ENCODE results near the gene TULP3. TPM values are rescaled to one million over a fixed set of nuclear protein-coding genes. Genes with fewer than 3 reads are reported as not detected.

Gene TULP3
- total and polyA plus RNA-seq, 2 donors (not counting 3 experiments of a cell fraction or from before 2014, with no cell fraction given), result 30.8 to 31.0 TPM

- H3K9me3 ChIP-seq (replicated peaks; ENCODE audit: control insufficient read depth, insufficient read depth, low read length), result no peaks in the 10 kb centered on the region
- FAIRE-seq (no peak), DNase-seq (ENCODE audit: low read depth, low spot score) (no peak)
- TF ChIP-seq JUN (IDR thresholded peaks at IDR 0.05; ENCODE audit: borderline replicate concordance, insufficient read depth, insufficient read length, low read depth), result no peak
- no peak for TF ChIP-seq EZH2 (IDR thresholded peaks at IDR 0.05; ENCODE audit: borderline replicate concordance, low read depth, low read length, severe bottlenecking)
- TF ChIP-seq, protein P1, sequence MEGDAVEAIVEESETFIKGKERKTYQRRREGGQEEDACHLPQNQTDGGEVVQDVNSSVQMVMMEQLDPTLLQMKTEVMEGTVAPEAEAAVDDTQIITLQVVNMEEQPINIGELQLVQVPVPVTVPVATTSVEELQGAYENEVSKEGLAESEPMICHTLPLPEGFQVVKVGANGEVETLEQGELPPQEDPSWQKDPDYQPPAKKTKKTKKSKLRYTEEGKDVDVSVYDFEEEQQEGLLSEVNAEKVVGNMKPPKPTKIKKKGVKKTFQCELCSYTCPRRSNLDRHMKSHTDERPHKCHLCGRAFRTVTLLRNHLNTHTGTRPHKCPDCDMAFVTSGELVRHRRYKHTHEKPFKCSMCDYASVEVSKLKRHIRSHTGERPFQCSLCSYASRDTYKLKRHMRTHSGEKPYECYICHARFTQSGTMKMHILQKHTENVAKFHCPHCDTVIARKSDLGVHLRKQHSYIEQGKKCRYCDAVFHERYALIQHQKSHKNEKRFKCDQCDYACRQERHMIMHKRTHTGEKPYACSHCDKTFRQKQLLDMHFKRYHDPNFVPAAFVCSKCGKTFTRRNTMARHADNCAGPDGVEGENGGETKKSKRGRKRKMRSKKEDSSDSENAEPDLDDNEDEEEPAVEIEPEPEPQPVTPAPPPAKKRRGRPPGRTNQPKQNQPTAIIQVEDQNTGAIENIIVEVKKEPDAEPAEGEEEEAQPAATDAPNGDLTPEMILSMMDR (IDR thresholded peaks at IDR 0.05; ENCODE audit: extremely low read depth in 1 of 2, insufficient read depth in 1 of 2, low read depth in 1 of 2, low read length in 2 of 2), result no peak
- TF ChIP-seq MYC (IDR thresholded peaks at IDR 0.05; ENCODE audit: low read depth, low read length), result no peak
- H3K36me3 ChIP-seq (ENCODE audit: control insufficient read depth in 2 of 2, extremely low read depth in 1 of 2, insufficient read depth in 2 of 2, low read length in 2 of 2), result peaks cover 0 to 6% of the 10 kb centered on the region in 2 experiments
- no TSS peak for BruUV-seq (replicated peaks)
- H3K4me3 ChIP-seq (replicated peaks in 1 of 3; ENCODE audit: insufficient read depth in 1 of 3, low read depth in 1 of 3, low read length in 3 of 3), result no peak overlapping the region
- H3K27me3 ChIP-seq (ENCODE audit: control insufficient read depth in 2 of 2, insufficient read depth in 2 of 2, low read length in 2 of 2), result no peaks in the 10 kb centered on the region
- H3K79me2 ChIP-seq (ENCODE audit: control insufficient read depth, insufficient read depth, low read length), result no peaks in the 10 kb centered on the region
- no peak overlapping the region for H3K4me2 ChIP-seq (ENCODE audit: insufficient read depth, low read length)
- dilution Hi-C loops (cut with MboI; ENCODE audit: extremely low pct_ligation_motif_present, low sequenced_read_pairs), result no loop called here
- ChIA-PET CTCF (interaction anchor here (0.7 kb wide), 1 partner anchor 18 kb away, joined by 3 read pairs; no protein-coding TSS in a partner anchor), POLR2A (interaction anchor here (0.5 to 0.6 kb wide), 2 partner anchors 25 to 27 kb away, joined by 4 to 5 read pairs; no protein-coding TSS in a partner anchor)
- no peaks in the 10 kb centered on the region for H3K9me1 ChIP-seq (replicated peaks; ENCODE audit: control insufficient read depth, extremely low read depth, insufficient read depth, low read length)
- H2AFZ ChIP-seq (ENCODE audit: low read depth, low read length), result no peak overlapping the region
- no peaks in the 10 kb centered on the region for H3K4me1 ChIP-seq (ENCODE audit: control insufficient read depth, extremely low read depth, insufficient read depth, low read length)
- no peak overlapping the region for H3K27ac ChIP-seq (ENCODE audit: insufficient read depth, low read depth, low read length)
- intact Hi-C loops (cut with micrococcal nuclease), result no loop called here
- H3K9ac ChIP-seq (replicated peaks; ENCODE audit: extremely low read depth, insufficient read depth, low read length), result no peak overlapping the region
- no peaks in the 10 kb centered on the region for H4K20me1 ChIP-seq (replicated peaks; ENCODE audit: control insufficient read depth, extremely low read depth, insufficient read depth, low read length)
Measured at GRCh38 chr12:2912216-2912575, 21.5 kb downstream of the TULP3 start.

DNA sequence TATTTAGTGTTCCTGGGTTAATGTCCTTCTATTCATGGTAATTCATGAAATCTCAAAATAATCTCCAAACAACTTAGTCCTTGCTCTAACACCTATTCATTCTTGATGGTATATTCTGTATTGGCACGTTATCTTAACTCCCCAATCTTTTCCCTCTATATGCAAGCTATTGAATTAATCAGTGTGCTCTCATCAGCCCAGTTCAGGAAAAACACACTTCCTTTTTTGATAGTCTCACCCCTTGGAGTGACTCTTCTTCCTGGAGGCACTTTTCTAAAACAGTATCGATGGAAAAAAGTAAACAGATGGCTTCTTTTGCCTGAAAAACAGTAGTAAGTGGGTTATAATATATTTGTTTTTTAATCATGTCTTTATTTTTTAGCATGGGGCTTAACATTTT lies 28.6 kb downstream of the TULP3 start:
- no peak overlapping the region for H2AFZ ChIP-seq (ENCODE audit: low read depth, low read length)
- H3K79me2 ChIP-seq (ENCODE audit: control insufficient read depth, insufficient read depth, low read length), result peaks cover 5% of the 10 kb centered on the region
- H4K20me1 ChIP-seq (replicated peaks; ENCODE audit: control insufficient read depth, extremely low read depth, insufficient read depth, low read length), result no peaks in the 10 kb centered on the region
- ChIA-PET CTCF (interaction anchor here (0.5 to 1.9 kb wide), 3 partner anchors 11 to 115 kb away, joined by 3 to 7 read pairs (median 3); no protein-coding TSS in a partner anchor), POLR2A (no interaction called here)
- H3K9ac ChIP-seq (replicated peaks; ENCODE audit: extremely low read depth, insufficient read depth, low read length), result no peak overlapping the region
- no peak overlapping the region for H3K27ac ChIP-seq (ENCODE audit: insufficient read depth, low read depth, low read length)
- no peak overlapping the region for H3K4me3 ChIP-seq (replicated peaks in 1 of 3; ENCODE audit: insufficient read depth in 1 of 3, low read depth in 1 of 3, low read length in 3 of 3)
- DNase-seq (ENCODE audit: low read depth, low spot score) (peak; percentile 70), FAIRE-seq (peak; percentile 75)
- no TSS peak for BruUV-seq (replicated peaks)
- no peaks in the 10 kb centered on the region for H3K9me3 ChIP-seq (replicated peaks; ENCODE audit: control insufficient read depth, insufficient read depth, low read length)
- peaks cover 4 to 18% of the 10 kb centered on the region in 2 experiments for H3K36me3 ChIP-seq (ENCODE audit: control insufficient read depth in 2 of 2, extremely low read depth in 1 of 2, insufficient read depth in 2 of 2, low read length in 2 of 2)
- dilution Hi-C loops (cut with MboI; ENCODE audit: extremely low pct_ligation_motif_present, low sequenced_read_pairs) (no loop called here), intact Hi-C loops (cut with micrococcal nuclease) (no loop called here)
- peak; percentile 35 for TF ChIP-seq FOS (IDR thresholded peaks at IDR 0.05; ENCODE audit: borderline replicate concordance, insufficient read depth, low read length)
- TF ChIP-seq MAX (IDR thresholded peaks at IDR 0.05; ENCODE audit: insufficient read depth, insufficient read length), result no peak
- peak; percentile 35 for TF ChIP-seq POLR2AphosphoS5 (IDR thresholded peaks at IDR 0.05; ENCODE audit: insufficient read depth, low read depth, low read length)
- TF ChIP-seq, protein P1 (IDR thresholded peaks at IDR 0.05; ENCODE audit: extremely low read depth in 1 of 2, insufficient read depth in 1 of 2, low read depth in 1 of 2, low read length in 2 of 2), result no peak
- TF ChIP-seq EZH2 (IDR thresholded peaks at IDR 0.05; ENCODE audit: borderline replicate concordance, low read depth, low read length, severe bottlenecking), result no peak
- no peak for TF ChIP-seq MYC (IDR thresholded peaks at IDR 0.05; ENCODE audit: low read depth, low read length)
- TF ChIP-seq JUN (IDR thresholded peaks at IDR 0.05; ENCODE audit: borderline replicate concordance, insufficient read depth, insufficient read length, low read depth), result peak; percentile 25
- no peak for TF ChIP-seq POLR2A (IDR thresholded peaks at IDR 0.05; ENCODE audit: low read depth, low read length)
- peak; percentile 95 for TF ChIP-seq GATA2 (IDR thresholded peaks at IDR 0.05; ENCODE audit: insufficient read depth, insufficient read length, low read depth, low read length)
- peak overlapping the region; percentile 57 for H3K4me2 ChIP-seq (ENCODE audit: insufficient read depth, low read length)
- peaks cover 11% of the 10 kb centered on the region for H3K4me1 ChIP-seq (ENCODE audit: control insufficient read depth, extremely low read depth, insufficient read depth, low read length)
- H3K27me3 ChIP-seq (ENCODE audit: control insufficient read depth in 2 of 2, insufficient read depth in 2 of 2, low read length in 2 of 2), result no peaks in the 10 kb centered on the region
- H3K9me1 ChIP-seq (replicated peaks; ENCODE audit: control insufficient read depth, extremely low read depth, insufficient read depth, low read length), result no peaks in the 10 kb centered on the region

Data from endothelial cell of umbilical vein (primary cell).